Measurements from ENCODE around the gene STK17A.

- TF ChIP-seq RAD21 (IDR thresholded peaks at IDR 0.05; ENCODE audit: low read depth) (no peak), YY1 (IDR thresholded peaks at IDR 0.05; ENCODE audit: low read depth) (no peak), NFIC (IDR thresholded peaks at IDR 0.05) (no peak)
Observed at GRCh38 chr7:43572516-43573049, 10.3 kb upstream of the STK17A start.

All from Ishikawa (cell line).